A549 (cell line): Measurements from ENCODE around the gene POP4. TPM values are rescaled to one million over a fixed set of nuclear protein-coding genes. Genes with fewer than 3 reads are reported as not detected.

Experiments
- ATAC-seq, 2 experiments: fragments of 200-7000 bp in 1 of 2; fragments of >200 bp in 1 of 2; cut with Nextera tagmentation in 1 of 2; cut with Tn5 transposase in 1 of 2; 3 replicates each; pipeline versions ENCODE4 v1.8.0 to v1.9.1; 2018 to 2020; ENCODE audit warnings: mild to moderate bottlenecking in 1 of 2, moderate library complexity in 1 of 2
- CTCF ChIA-PET: fragments of 300-600 bp; sonication (Branson Sonifier 250); formaldehyde crosslinking; extraction: SDS; loops from one replicate; lab custom pipeline; 2021; ENCODE audit warnings: antibody characterized with exemption, inconsistent platforms; lab: Yijun Ruan, JAX
- POLR2A ChIA-PET: fragments of 350-600 bp; formaldehyde crosslinking; extraction: SDS; loops from one replicate; lab custom pipeline; 2021; ENCODE audit warnings: antibody characterized with exemption, inconsistent platforms; lab: Yijun Ruan, JAX
- DNase-seq, 2 experiments: peaks; one replicate each; pipeline versions ENCODE4 v3.0.0 to v3.0.0-alpha.2; 2011 to 2016; ENCODE audit warnings: low read depth in 1 of 2, low spot score in 1 of 2
- FAIRE-seq: peaks from 2 replicates; lab custom pipeline; 2011; peaks lifted over from hg19 to GRCh38; lab: Jason Lieb, UNC
- H3K27ac ChIP-seq, 2 experiments: fragments of >200 bp; sonication (Bioruptor Twin); formaldehyde crosslinking; 3 replicates each; pipeline ENCODE4 v1.5.1; 2016 to 2017
- H3K4me1 ChIP-seq: fragments of >200 bp; sonication (Bioruptor Twin); formaldehyde crosslinking; 3 replicates; pipeline ENCODE4 v1.6.1; 2016
- H3K4me2 ChIP-seq: fragments of >200 bp; sonication (Bioruptor Twin); formaldehyde crosslinking; 3 replicates; pipeline ENCODE4 v1.6.1; 2016
- H3K4me3 ChIP-seq: fragments of >200 bp; sonication (Bioruptor Twin); formaldehyde crosslinking; 3 replicates; pipeline ENCODE4 v1.5.1; 2016
- H3K9me3 ChIP-seq: fragments of >200 bp; sonication (Bioruptor Twin); formaldehyde crosslinking; 3 replicates; pipeline ENCODE4 v1.6.1; 2016
- ATOH8 ChIP-seq: fragments of 250-450 bp; sonication (Bioruptor Pico); IDR thresholded peaks from 2 replicates; pipeline ENCODE4 v1.5.0; 2020; ENCODE audit warnings: low read depth, mild to moderate bottlenecking, moderate library complexity
- CBX2 ChIP-seq: fragments of 200-600 bp; sonication (generic); IDR thresholded peaks from 2 replicates; pipeline ENCODE4 v1.6.1; 2016; ENCODE audit warnings: low read depth, mild to moderate bottlenecking, borderline replicate concordance
- CHD2 ChIP-seq: fragments of 150-350 bp; IDR thresholded peaks from 2 replicates; pipeline ENCODE4 v1.6.1; 2014; ENCODE audit warnings: low read length; ENCODE audit not compliant: partially characterized antibody
- E2F6 ChIP-seq: IDR thresholded peaks from 2 replicates; pipeline ENCODE4 v1.6.1; 2012; ENCODE audit warnings: low read depth, borderline replicate concordance
- EHF ChIP-seq: fragments of 250-450 bp; sonication (Bioruptor Pico); IDR thresholded peaks from 2 replicates; pipeline ENCODE4 v1.5.0; 2020; ENCODE audit warnings: mild to moderate bottlenecking
- EHMT2 ChIP-seq: fragments of 200-600 bp; sonication (generic); IDR thresholded peaks from 2 replicates; pipeline ENCODE4 v1.6.1; 2016; ENCODE audit warnings: antibody characterized with exemption, low read depth, mild to moderate bottlenecking, moderate library complexity
- FOSB ChIP-seq: fragments of 250-450 bp; sonication (Bioruptor Pico); IDR thresholded peaks from 2 replicates; pipeline ENCODE4 v1.5.0; 2020; ENCODE audit warnings: mild to moderate bottlenecking, moderate library complexity
- FOXS1 ChIP-seq: fragments of 250-450 bp; sonication (Bioruptor Pico); IDR thresholded peaks from 2 replicates; pipeline ENCODE4 v1.5.0; 2020; ENCODE audit warnings: mild to moderate bottlenecking, moderate library complexity
- GATA3 ChIP-seq: IDR thresholded peaks from 2 replicates; pipeline ENCODE4 v1.6.1; 2012; ENCODE audit warnings: borderline replicate concordance
- HEYL ChIP-seq: fragments of 250-450 bp; sonication (Bioruptor Pico); IDR thresholded peaks from 2 replicates; pipeline ENCODE4 v1.8.0; 2021; ENCODE audit warnings: mild to moderate bottlenecking, moderate library complexity
- HOXA7 ChIP-seq: fragments of 250-450 bp; sonication (Bioruptor Pico); IDR thresholded peaks from 2 replicates; pipeline ENCODE4 v1.5.0; 2020; ENCODE audit warnings: mild to moderate bottlenecking, moderate library complexity
- JUNB ChIP-seq: fragments of >200 bp; sonication (Bioruptor Twin); formaldehyde crosslinking; IDR thresholded peaks from 2 replicates; pipeline ENCODE4 v1.6.1; 2016
- KDM1A ChIP-seq: fragments of 200-600 bp; sonication (generic); IDR thresholded peaks from 2 replicates; pipeline ENCODE4 v1.6.1; 2016; ENCODE audit warnings: low read depth, mild to moderate bottlenecking
- KDM5A ChIP-seq: fragments of 200-600 bp; sonication (generic); IDR thresholded peaks from 2 replicates; pipeline ENCODE4 v1.6.1; 2016; ENCODE audit warnings: antibody characterized with exemption, mild to moderate bottlenecking
- MAFK ChIP-seq: fragments of 450-650 bp; IDR thresholded peaks from 2 replicates; pipeline ENCODE4 v1.6.1; 2014; ENCODE audit not compliant: partially characterized antibody
- NFE2L2 ChIP-seq: fragments of 150-350 bp; conservative IDR thresholded peaks from 2 replicates; pipeline ENCODE4 v1.6.1; 2014; ENCODE audit warnings: low read length
- PHF8 ChIP-seq: fragments of 200-600 bp; sonication (generic); IDR thresholded peaks from 2 replicates; pipeline ENCODE4 v1.6.1; 2016; ENCODE audit warnings: low read depth, mild to moderate bottlenecking, antibody characterized with exemption, moderate library complexity, borderline replicate concordance
- POLR2A ChIP-seq: IDR thresholded peaks from 2 replicates; pipeline ENCODE4 v1.6.1; 2012; ENCODE audit warnings: mild to moderate bottlenecking, low read length
- POLR2AphosphoS2 ChIP-seq: conservative IDR thresholded peaks from 2 replicates; pipeline ENCODE4 v1.6.1; 2012; ENCODE audit warnings: low read length, improper control_type of control experiment, inconsistent platforms
- RAD21 ChIP-seq, 2 experiments: fragments of >200 bp in 1 of 2; sonication (Bioruptor Twin) in 1 of 2; formaldehyde crosslinking in 1 of 2; IDR thresholded peaks in 1 of 2; conservative IDR thresholded peaks in 1 of 2; 2 replicates in 1 of 2; 3 replicates in 1 of 2; pipeline ENCODE4 v1.6.1; 2012 to 2018; ENCODE audit warnings: inconsistent platforms in 1 of 2
- RCOR1 ChIP-seq: fragments of 150-350 bp; IDR thresholded peaks from 2 replicates; pipeline ENCODE4 v1.6.1; 2014; ENCODE audit warnings: antibody characterized with exemption, low read length, low read depth
- REST ChIP-seq: fragments of 200-600 bp; sonication (generic); IDR thresholded peaks from 2 replicates; pipeline ENCODE4 v1.6.1; 2016; ENCODE audit warnings: antibody characterized with exemption, mild to moderate bottlenecking, moderate library complexity
- RFX5 ChIP-seq: fragments of 450-650 bp; IDR thresholded peaks from 2 replicates; pipeline ENCODE4 v1.7.1; 2014; ENCODE audit warnings: antibody characterized with exemption, mild to moderate bottlenecking, moderate library complexity
- RNF2 ChIP-seq: fragments of 200-600 bp; sonication (generic); IDR thresholded peaks from 2 replicates; pipeline ENCODE4 v1.6.1; 2016; ENCODE audit warnings: low read depth, mild to moderate bottlenecking, antibody characterized with exemption, moderate library complexity, borderline replicate concordance
- SMC3 ChIP-seq: fragments of >200 bp; sonication (Bioruptor Twin); formaldehyde crosslinking; IDR thresholded peaks from 3 replicates; pipeline ENCODE4 v1.6.1; 2018; ENCODE audit warnings: inconsistent platforms
- TFCP2L1 ChIP-seq: fragments of 250-450 bp; sonication (Bioruptor Pico); IDR thresholded peaks from 2 replicates; pipeline ENCODE4 v1.5.0; 2021; ENCODE audit warnings: mild to moderate bottlenecking
- TP53 ChIP-seq: fragments of 250-450 bp; sonication (Bioruptor Pico); IDR thresholded peaks from 2 replicates; pipeline ENCODE4 v1.5.0; 2021; ENCODE audit warnings: mild to moderate bottlenecking, moderate library complexity
- USF2 ChIP-seq: fragments of 450-650 bp; IDR thresholded peaks from 2 replicates; pipeline ENCODE4 v1.6.1; 2014; ENCODE audit warnings: antibody characterized with exemption
- ZNF302 ChIP-seq: fragments of 250-450 bp; sonication (Bioruptor Pico); IDR thresholded peaks from 2 replicates; pipeline ENCODE4 v1.9.0; 2021; ENCODE audit warnings: inconsistent platforms, mild to moderate bottlenecking, moderate library complexity
- ZSCAN20 ChIP-seq: fragments of 250-450 bp; sonication (Bioruptor Pico); IDR thresholded peaks from 2 replicates; pipeline ENCODE4 v1.8.0; 2022; ENCODE audit warnings: mild to moderate bottlenecking, moderate library complexity
- WGBS: methylation state at CpG from one replicate; pipeline ENCODE4 v1.1.6; 2017; ENCODE audit errors: missing lambda C conversion rate; 5-methylcytosine and 5-hydroxymethylcytosine counted together
- polyA plus RNA-seq, 4 experiments: library from polyadenylated mRNA; depleted of rRNA in 3 of 4; stranded (reverse); fragments of >200 nt; fragmentation: RNase III in 1 of 4; extraction: RNeasy Plus Mini Kit Qiagen cat#74134 plus additional on column Dnase treatment in 1 of 4; gene quantifications; 2 replicates in 3 of 4; 3 replicates in 1 of 4; pipeline ENCODE4 v1.2.3, GENCODE V29; 2011 to 2017

Gene POP4
- polyA plus RNA-seq, 2 of the 4 experiments (the other 2 are of a cell fraction), result 202 to 208 TPM

GRCh38 chr19:29564574-29565005, 41.5 kb upstream of the POP4 start:
- Histone ChIP-seq H3K9me3 (peaks cover 13% of the 10 kb centered on the region), H3K27ac (no peak overlapping the region), H3K4me3 (no peak overlapping the region), H3K4me1 (no peaks in the 10 kb centered on the region), H3K4me2 (no peak overlapping the region)
- ChIA-PET POLR2A (no interaction called here), CTCF (interaction anchor here (1.4 kb wide), 1 partner anchor 1119 kb away, joined by 4 read pairs; no protein-coding TSS in a partner anchor)
- DNase-seq (no peak), ATAC-seq (no peak), FAIRE-seq (no peak)
- TF ChIP-seq JUNB (no peak), GATA3 (no peak), EHMT2 (no peak), RAD21 (conservative IDR thresholded peaks at IDR 0.05 in 1 of 2, IDR thresholded peaks at IDR 0.05 in 1 of 2) (no peak), POLR2A (no peak), HOXA7 (CRISPR knock-in tag) (no peak), E2F6 (no peak), ZNF302 (no peak), FOSB (CRISPR knock-in tag) (no peak), KDM1A (no peak), RNF2 (no peak), REST (no peak), TFCP2L1 (no peak), ZSCAN20 (CRISPR knock-in tag) (no peak)
- 11% methylated on average over 11 of the region's 11 CpGs for WGBS

- whole genome bisulfite sequencing, result 61% methylated on average over 19 of the region's 19 CpGs
- Histone ChIP-seq H3K4me3 (no peak overlapping the region), H3K4me1 (no peaks in the 10 kb centered on the region), H3K4me2 (no peak overlapping the region), H3K27ac (no peak overlapping the region), H3K9me3 (peaks cover 8% of the 10 kb centered on the region)
- ChIA-PET POLR2A (no interaction called here), CTCF (interaction anchor here (1.4 kb wide), 1 partner anchor 1118 kb away, joined by 4 read pairs; no protein-coding TSS in a partner anchor)
- TF ChIP-seq RCOR1, result no peak
- no peak for TF ChIP-seq NFE2L2
- no peak for TF ChIP-seq POLR2AphosphoS2
- ATAC-seq (no peak), FAIRE-seq (no peak), DNase-seq (no peak)
Observed at GRCh38 chr19:29565171-29565570, 40.9 kb upstream of the POP4 start.

GRCh38 chr19:29566496-29567054, 39.5 kb upstream of the POP4 start:
- 21% methylated on average over 3 of the region's 3 CpGs for WGBS
- POLR2A ChIA-PET, result no interaction called here
- TF ChIP-seq TP53 (CRISPR knock-in tag), result no peak
- no peak for TF ChIP-seq MAFK
- TF ChIP-seq SMC3, result no peak
- no peak for TF ChIP-seq ZNF302
- no peak for TF ChIP-seq RFX5
- no peak for TF ChIP-seq KDM1A
- TF ChIP-seq FOXS1, result no peak
- no peak for TF ChIP-seq KDM5A
- no peak for TF ChIP-seq HEYL (CRISPR knock-in tag)
- no peak for TF ChIP-seq EHF (CRISPR knock-in tag)
- TF ChIP-seq CBX2, result no peak
- no peak for TF ChIP-seq USF2
- TF ChIP-seq CHD2, result no peak
- TF ChIP-seq ATOH8 (CRISPR knock-in tag), result no peak
- no peak for TF ChIP-seq PHF8
- TF ChIP-seq NFE2L2, result no peak
- no peak overlapping the region for H3K4me3 ChIP-seq
- H3K4me2 ChIP-seq, result no peak overlapping the region
- DNase-seq (no peak), FAIRE-seq (no peak), ATAC-seq (no peak)
- no peak overlapping the region for H3K27ac ChIP-seq
- no peaks in the 10 kb centered on the region for H3K4me1 ChIP-seq
- CTCF ChIA-PET, result interaction anchor here (2.4 kb wide), 1 partner anchor 10 kb away, joined by 5 read pairs; no protein-coding TSS in a partner anchor
- no peaks in the 10 kb centered on the region for H3K9me3 ChIP-seq
